ENCODE data around the gene EFCAB9. TPM values are rescaled to one million over a fixed set of nuclear protein-coding genes. Genes with fewer than 3 reads are reported as not detected.

Gene EFCAB9
- polyA plus RNA-seq, 1 of the 3 experiments (the other 2 are of a cell fraction), result 0.10 TPM

- H3F3A ChIP-seq (replicated peaks; ENCODE audit: insufficient read depth), result no peaks in the 10 kb centered on the region
- H3K36me3 ChIP-seq (replicated peaks in 1 of 2; ENCODE audit: control insufficient read depth in 1 of 2, insufficient read depth in 2 of 2, low read length in 1 of 2), result no peaks in the 10 kb centered on the region
- H3K4me1 ChIP-seq (ENCODE audit: control insufficient read depth in 1 of 2, insufficient read depth in 2 of 2, low read depth in 1 of 2, low read length in 1 of 2), result peaks cover 0 to 11% of the 10 kb centered on the region in 2 experiments; a peak in 1 of 4 replicates
- no peaks in the 10 kb centered on the region for H3K9me2 ChIP-seq
- POLR2A ChIA-PET, result no interaction called here
- H3K27ac ChIP-seq (ENCODE audit: low read depth in 2 of 2, low read length in 1 of 2), result peak overlapping the region in 1 of 2 experiments; percentile 8; a peak in 1 of 4 replicates
- CTCF ChIA-PET, result interaction anchor here (0.8 to 2.2 kb wide), 3 partner anchors 11 to 67 kb away, joined by 3 to 17 read pairs (median 5); partner anchors contain the start of gene STK10
- H3K27me3 ChIP-seq (ENCODE audit: insufficient read depth), result no peaks in the 10 kb centered on the region
- H3K4me3 ChIP-seq (ENCODE audit: low read depth in 2 of 2, low read length in 1 of 2), result no peak overlapping the region
- DNase-seq, result no peak
- no peak overlapping the region for H2AFZ ChIP-seq (ENCODE audit: low read depth)
- no peak for TF ChIP-seq YY1 (IDR thresholded peaks at IDR 0.05; ENCODE audit: low read depth)
- no peak for TF ChIP-seq SIN3A (IDR thresholded peaks at IDR 0.05; ENCODE audit: borderline replicate concordance, low read depth, low read length)
- TF ChIP-seq POLR2AphosphoS5 (IDR thresholded peaks at IDR 0.05; ENCODE audit: low read depth, low read length), result no peak
- no peak for TF ChIP-seq JUND (IDR thresholded peaks at IDR 0.05)
- TF ChIP-seq REST (IDR thresholded peaks at IDR 0.05; ENCODE audit: low read depth, low read length), result no peak
- no peak for TF ChIP-seq GATA2 (CRISPR knock-in tag; IDR thresholded peaks at IDR 0.05)
- WGBS (ENCODE audit: low lambda C conversion rate), result 90% methylated on average over 12 of the region's 12 CpGs
- H3K4me2 ChIP-seq, result no peak overlapping the region
- H4K20me1 ChIP-seq (ENCODE audit: insufficient read depth), result peaks cover 18% of the 10 kb centered on the region; the same call in 1 of the 2 replicates
- H3K9ac ChIP-seq, result no peak overlapping the region
- H3K79me2 ChIP-seq (ENCODE audit: insufficient read depth), result peaks cover 45% of the 10 kb centered on the region; the same call in 1 of the 2 replicates
- H3K9me3 ChIP-seq, result no peaks in the 10 kb centered on the region
These were observed 20.3 kb upstream of the EFCAB9 start for GRCh38 chr5:172173564-172174153.

GRCh38 chr5:172175263-172175719 is 18.7 kb upstream of the EFCAB9 start:
- WGBS (ENCODE audit: low lambda C conversion rate), result 95% methylated on average over 4 of the region's 7 CpGs
- Histone ChIP-seq H2AFZ (ENCODE audit: low read depth) (no peak overlapping the region), H3K4me2 (no peak overlapping the region), H3K9me2 (no peaks in the 10 kb centered on the region), H3K79me2 (ENCODE audit: insufficient read depth) (peaks cover 57% of the 10 kb centered on the region), H3K36me3 (replicated peaks in 1 of 2; ENCODE audit: control insufficient read depth in 1 of 2, insufficient read depth in 2 of 2, low read length in 1 of 2) (no peaks in the 10 kb centered on the region), H3K9me3 (no peaks in the 10 kb centered on the region), H3K4me1 (ENCODE audit: control insufficient read depth in 1 of 2, insufficient read depth in 2 of 2, low read depth in 1 of 2, low read length in 1 of 2) (peaks cover 0 to 11% of the 10 kb centered on the region in 2 experiments; a peak in 1 of 4 replicates), H4K20me1 (ENCODE audit: insufficient read depth) (peaks cover 23% of the 10 kb centered on the region; the same call in 1 of the 2 replicates), H3K27ac (ENCODE audit: low read depth in 2 of 2, low read length in 1 of 2) (no peak overlapping the region), H3K4me3 (ENCODE audit: low read depth in 2 of 2, low read length in 1 of 2) (no peak overlapping the region), H3K27me3 (ENCODE audit: insufficient read depth) (no peaks in the 10 kb centered on the region), H3F3A (replicated peaks; ENCODE audit: insufficient read depth) (no peaks in the 10 kb centered on the region), H3K9ac (no peak overlapping the region)
- TF ChIP-seq YY1 (IDR thresholded peaks at IDR 0.05; ENCODE audit: low read depth), result no peak
- no peak for TF ChIP-seq IRF3 (IDR thresholded peaks at IDR 0.05; ENCODE audit: low read depth, low read length)
- TF ChIP-seq TCF12 (IDR thresholded peaks at IDR 0.05), result no peak
- TF ChIP-seq RXRA (IDR thresholded peaks at IDR 0.05; ENCODE audit: borderline replicate concordance, low read depth), result no peak
- TF ChIP-seq ELF1 (IDR thresholded peaks at IDR 0.05), result no peak
- TF ChIP-seq RFX5 (IDR thresholded peaks at IDR 0.05; ENCODE audit: low read length), result no peak
- no peak for TF ChIP-seq JUND (IDR thresholded peaks at IDR 0.05)
- no peak for TF ChIP-seq CHD2 (IDR thresholded peaks at IDR 0.05; ENCODE audit: low read length, partially characterized antibody)
- TF ChIP-seq EZH2phosphoT487 (IDR thresholded peaks at IDR 0.05; ENCODE audit: borderline replicate concordance, low read depth), result no peak
- no peak for TF ChIP-seq GATA2 (CRISPR knock-in tag; IDR thresholded peaks at IDR 0.05)
- CTCF ChIA-PET, result interaction anchor here (0.6 to 2.2 kb wide), 4 partner anchors 13 to 275 kb away, joined by 3 to 10 read pairs (median 3); partner anchors contain the start of gene STK10
- POLR2A ChIA-PET, result no interaction called here
- no peak for DNase-seq
